NCI-H1417 (cell line): ENCODE data around the gene SMOC2.
A peak's percentile ranks its signal among the peaks of the same experiment; 100 is the strongest.
"Not testable (repeated sequence)": the region's sequence is repeated elsewhere in the genome, so short reads cannot be mapped to it uniquely, and the experiment has no call there.

ENCODE experiments used
- DNase-seq, 3 experiments: peaks; one replicate each; lab custom pipeline; 2025; lab: John Stamatoyannopoulos, UW

Gene SMOC2

GRCh38 chr6:168684471-168684870 is 243.5 kb downstream of the SMOC2 start:
- no peak for DNase-seq

GRCh38 chr6:168684906-168685305 is 243.9 kb downstream of the SMOC2 start:
- no peak for DNase-seq

- no peak for DNase-seq
Observed at GRCh38 chr6:168686029-168686738, 245.2 kb downstream of the SMOC2 start.

GRCh38 chr6:168686831-168687730 is 246.1 kb downstream of the SMOC2 start:
- DNase-seq = peak in 1 of 3 experiments; percentile 27

GRCh38 chr6:168690271-168690670 is 249.3 kb downstream of the SMOC2 start:
- no peak for DNase-seq

GRCh38 chr6:168691774-168692173 is 250.8 kb downstream of the SMOC2 start:
- no peak for DNase-seq

GRCh38 chr6:168692193-168692914 is 251.4 kb downstream of the SMOC2 start:
- DNase-seq = no peak

GRCh38 chr6:168692915-168693257 is 251.9 kb downstream of the SMOC2 start:
- DNase-seq = not testable (repeated sequence)

GRCh38 chr6:168694797-168695196 is 253.8 kb downstream of the SMOC2 start:
- DNase-seq = not testable (repeated sequence)

- DNase-seq = peak; percentile 20 to 67 (median 23)
Observed at GRCh38 chr6:168695701-168696100, 254.7 kb downstream of the SMOC2 start.

GRCh38 chr6:168698923-168699322 is 257.9 kb downstream of the SMOC2 start:
- no peak for DNase-seq

- peak in 2 of 3 experiments; percentile 65 to 90 for DNase-seq
Observed at GRCh38 chr6:168699631-168700295, 258.8 kb downstream of the SMOC2 start.

GRCh38 chr6:168700880-168701279 is 259.9 kb downstream of the SMOC2 start:
- DNase-seq = no peak

- no peak for DNase-seq
Observed at GRCh38 chr6:168703990-168704389, 263.0 kb downstream of the SMOC2 start.

GRCh38 chr6:168704678-168705077 is 263.7 kb downstream of the SMOC2 start:
- DNase-seq = no peak

GRCh38 chr6:168705271-168705670 is 264.3 kb downstream of the SMOC2 start:
- not testable (repeated sequence) for DNase-seq

GRCh38 chr6:168706471-168707177 is 265.6 kb downstream of the SMOC2 start:
- DNase-seq = no peak

- DNase-seq = peak in 2 of 3 experiments; percentile 22 to 37
Observed at GRCh38 chr6:168708526-168708925, 267.5 kb downstream of the SMOC2 start.

GRCh38 chr6:168708984-168709383 is 268.0 kb downstream of the SMOC2 start:
- DNase-seq = no peak

- DNase-seq = no peak
Observed at GRCh38 chr6:168709390-168709789, 268.4 kb downstream of the SMOC2 start.

GRCh38 chr6:168709991-168710390 is 269.0 kb downstream of the SMOC2 start:
- no peak for DNase-seq
